Loucy (cell line): Measurements from ENCODE around the gene TEAD3.

Experiments used
- H2AFZ ChIP-seq: fragments of 200-600 bp; sonication (generic); 2 replicates; pipeline ENCODE4 v1.6.0; 2016; ENCODE audit warnings: antibody characterized with exemption, mild to moderate bottlenecking, low read length, moderate library complexity
- H3F3A ChIP-seq: fragments of 200-600 bp; 2 replicates; pipeline ENCODE4 v1.6.0; 2016; ENCODE audit warnings: antibody characterized with exemption, low read depth, mild to moderate bottlenecking
- H3K27me3 ChIP-seq: fragments of 200-600 bp; sonication (generic); 2 replicates; pipeline ENCODE4 v1.6.1; 2014; ENCODE audit warnings: low read length, mild to moderate bottlenecking; ENCODE audit not compliant: insufficient read depth, poor library complexity, severe bottlenecking
- H3K36me3 ChIP-seq: fragments of 200-600 bp; sonication (generic); 2 replicates; pipeline ENCODE4 v1.6.1; 2016; ENCODE audit warnings: low read length; ENCODE audit not compliant: insufficient read depth
- H3K4me1 ChIP-seq: fragments of 200-600 bp; sonication (generic); 2 replicates; pipeline ENCODE4 v1.5.1; 2014; ENCODE audit warnings: low read length, mild to moderate bottlenecking; ENCODE audit not compliant: insufficient read depth, poor library complexity, severe bottlenecking
- H3K4me2 ChIP-seq: fragments of 200-600 bp; sonication (generic); 2 replicates; pipeline ENCODE4 v1.6.0; 2014; ENCODE audit warnings: antibody characterized with exemption, low read length, low read depth, mild to moderate bottlenecking; ENCODE audit not compliant: poor library complexity, severe bottlenecking
- H3K4me3 ChIP-seq: fragments of 200-600 bp; sonication (generic); 2 replicates; pipeline ENCODE4 v1.5.1; 2014; ENCODE audit warnings: low read length, mild to moderate bottlenecking, mixed read lengths; ENCODE audit not compliant: poor library complexity, severe bottlenecking
- H3K79me2 ChIP-seq: fragments of 200-600 bp; sonication (generic); 2 replicates; pipeline ENCODE4 v1.6.1; 2014; ENCODE audit warnings: low read length; ENCODE audit not compliant: insufficient read depth
- H3K9ac ChIP-seq: fragments of 200-600 bp; sonication (generic); 2 replicates; pipeline ENCODE4 v1.6.0; 2014; ENCODE audit warnings: mild to moderate bottlenecking, low read depth, low read length, moderate library complexity; ENCODE audit not compliant: poor library complexity, severe bottlenecking
- H3K9me2 ChIP-seq: fragments of 200-600 bp; sonication (generic); replicated peaks from 2 replicates; pipeline ENCODE4 v1.6.1; 2016; ENCODE audit warnings: low read depth, low read length, mixed read lengths
- H3K9me3 ChIP-seq: fragments of 200-600 bp; sonication (generic); 2 replicates; pipeline ENCODE4 v1.6.1; 2014; ENCODE audit warnings: mild to moderate bottlenecking, antibody characterized with exemption, low read length, low read depth; ENCODE audit not compliant: insufficient read depth
- H4K20me1 ChIP-seq: fragments of 200-600 bp; sonication (generic); 2 replicates; pipeline ENCODE4 v1.6.0; 2014; ENCODE audit warnings: antibody characterized with exemption, low read length, mild to moderate bottlenecking; ENCODE audit not compliant: insufficient read depth, poor library complexity, severe bottlenecking
- EZH2phosphoT487 ChIP-seq: fragments of 200-600 bp; IDR thresholded peaks from 2 replicates; pipeline ENCODE4 v1.6.1; 2018; ENCODE audit warnings: antibody characterized with exemption, mild to moderate bottlenecking, moderate library complexity, borderline replicate concordance
- TF ChIP-seq, protein P1 (sequence below): fragments of 200-600 bp; sonication (generic); conservative IDR thresholded peaks from 2 replicates; pipeline ENCODE4 v1.5.1; 2014; ENCODE audit warnings: mild to moderate bottlenecking, antibody characterized with exemption, low read length

Gene TEAD3

GRCh38 chr6:35494161-35494563, 2.7 kb downstream of the TEAD3 start:
- no peaks in the 10 kb centered on the region for H3K36me3 ChIP-seq
- no peak overlapping the region for H2AFZ ChIP-seq
- no peaks in the 10 kb centered on the region for H3K9me3 ChIP-seq
- no peaks in the 10 kb centered on the region for H4K20me1 ChIP-seq
- H3K79me2 ChIP-seq: no peaks in the 10 kb centered on the region
- TF ChIP-seq EZH2phosphoT487: no peak
- TF ChIP-seq, protein P1, sequence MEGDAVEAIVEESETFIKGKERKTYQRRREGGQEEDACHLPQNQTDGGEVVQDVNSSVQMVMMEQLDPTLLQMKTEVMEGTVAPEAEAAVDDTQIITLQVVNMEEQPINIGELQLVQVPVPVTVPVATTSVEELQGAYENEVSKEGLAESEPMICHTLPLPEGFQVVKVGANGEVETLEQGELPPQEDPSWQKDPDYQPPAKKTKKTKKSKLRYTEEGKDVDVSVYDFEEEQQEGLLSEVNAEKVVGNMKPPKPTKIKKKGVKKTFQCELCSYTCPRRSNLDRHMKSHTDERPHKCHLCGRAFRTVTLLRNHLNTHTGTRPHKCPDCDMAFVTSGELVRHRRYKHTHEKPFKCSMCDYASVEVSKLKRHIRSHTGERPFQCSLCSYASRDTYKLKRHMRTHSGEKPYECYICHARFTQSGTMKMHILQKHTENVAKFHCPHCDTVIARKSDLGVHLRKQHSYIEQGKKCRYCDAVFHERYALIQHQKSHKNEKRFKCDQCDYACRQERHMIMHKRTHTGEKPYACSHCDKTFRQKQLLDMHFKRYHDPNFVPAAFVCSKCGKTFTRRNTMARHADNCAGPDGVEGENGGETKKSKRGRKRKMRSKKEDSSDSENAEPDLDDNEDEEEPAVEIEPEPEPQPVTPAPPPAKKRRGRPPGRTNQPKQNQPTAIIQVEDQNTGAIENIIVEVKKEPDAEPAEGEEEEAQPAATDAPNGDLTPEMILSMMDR: no peak
- H3K4me3 ChIP-seq: no peak overlapping the region
- H3K4me1 ChIP-seq: peaks cover 28% of the 10 kb centered on the region
- H3K4me2 ChIP-seq: peak overlapping the region; percentile 20
- H3K9ac ChIP-seq: no peak overlapping the region
- no peaks in the 10 kb centered on the region for H3K9me2 ChIP-seq
- peaks cover 10% of the 10 kb centered on the region for H3K27me3 ChIP-seq
- H3F3A ChIP-seq: no peaks in the 10 kb centered on the region

DNA sequence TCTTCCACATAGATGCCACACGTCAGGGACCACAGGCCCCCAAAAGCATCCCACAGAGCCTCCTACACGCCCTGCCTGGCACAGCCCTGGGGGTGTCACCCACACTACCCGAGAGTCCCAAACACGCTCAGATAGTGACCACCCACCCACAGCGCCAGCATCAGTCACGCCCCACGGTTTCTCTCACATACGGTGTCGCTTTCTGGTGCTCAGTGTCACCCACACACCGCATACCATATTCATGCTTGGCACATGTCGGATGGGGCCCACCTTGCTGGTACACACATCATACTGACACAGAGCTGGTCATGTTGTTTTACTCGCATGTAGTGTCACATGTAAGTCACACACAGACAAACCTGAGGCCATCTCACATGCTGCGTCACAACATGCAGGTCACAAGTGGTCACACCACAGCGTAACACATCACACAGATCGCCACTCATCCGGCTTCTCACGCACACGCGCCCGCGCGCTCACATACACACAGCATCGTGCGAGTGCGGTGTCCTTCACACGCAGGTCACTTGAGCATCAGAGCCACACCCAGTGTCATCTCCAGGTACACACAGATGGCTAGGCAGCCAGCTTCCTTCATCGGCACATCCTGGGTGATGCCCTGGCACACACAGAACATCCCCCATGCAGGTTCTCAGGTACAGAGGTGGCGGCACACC, 3.4 kb downstream of the TEAD3 start:
- Histone ChIP-seq H2AFZ (no peak overlapping the region), H4K20me1 (no peaks in the 10 kb centered on the region), H3K4me3 (no peak overlapping the region), H3K79me2 (no peaks in the 10 kb centered on the region), H3K4me1 (peaks cover 28% of the 10 kb centered on the region), H3F3A (no peaks in the 10 kb centered on the region), H3K9me3 (no peaks in the 10 kb centered on the region), H3K36me3 (no peaks in the 10 kb centered on the region), H3K9ac (no peak overlapping the region), H3K4me2 (no peak overlapping the region), H3K9me2 (no peaks in the 10 kb centered on the region), H3K27me3 (peaks cover 10% of the 10 kb centered on the region)
- TF ChIP-seq, protein P1: no peak
- TF ChIP-seq EZH2phosphoT487: no peak

GRCh38 chr6:35492974-35493284, 4.0 kb downstream of the TEAD3 start:
- Histone ChIP-seq H3K9me3 (no peaks in the 10 kb centered on the region), H3K79me2 (no peaks in the 10 kb centered on the region), H4K20me1 (no peaks in the 10 kb centered on the region), H2AFZ (no peak overlapping the region), H3K9me2 (no peaks in the 10 kb centered on the region), H3K4me1 (peaks cover 28% of the 10 kb centered on the region), H3F3A (no peaks in the 10 kb centered on the region), H3K4me3 (no peak overlapping the region), H3K27me3 (peaks cover 6% of the 10 kb centered on the region), H3K9ac (no peak overlapping the region), H3K4me2 (no peak overlapping the region), H3K36me3 (no peaks in the 10 kb centered on the region)
- no peak for TF ChIP-seq EZH2phosphoT487
- TF ChIP-seq, protein P1: no peak
